GM12864 (cell line): ENCODE measurements around the gene ISG20L2.

Experiments used
- DNase-seq: peaks from one replicate; pipeline ENCODE4 v3.0.0-alpha.2; 2011; ENCODE audit warnings: low read depth
- H3K4me3 ChIP-seq: 2 replicates; pipeline ENCODE4 v1.5.1; 2011; ENCODE audit warnings: mild to moderate bottlenecking, low read depth, low read length, control low read depth
- CTCF ChIP-seq: IDR thresholded peaks from 2 replicates; pipeline ENCODE4 v1.5.1; 2011; ENCODE audit warnings: low read depth, mild to moderate bottlenecking, moderate library complexity, low read length, control low read depth, inconsistent platforms; ENCODE audit errors: missing control alignments

Gene ISG20L2

GRCh38 chr1:156728599-156729462, at the start of gene ISG20L2:
Gene ISG20L2 (minus strand): TSS chr1:156728766. CDS start chr1:156727652, 1,114 bp downstream.
- no peak for TF ChIP-seq CTCF
- peak; percentile 94 for DNase-seq
- peak within 1 kb of the TSS; percentile 100 for H3K4me3 ChIP-seq

- DNase-seq: no peak
- H3K4me3 ChIP-seq: no peak overlapping the region
- no peak for TF ChIP-seq CTCF
These were observed 49.0 kb upstream of the ISG20L2 start for GRCh38 chr1:156777573-156777972.

- H3K4me3 ChIP-seq: no peak overlapping the region
- DNase-seq: no peak
- TF ChIP-seq CTCF: no peak
These were observed 48.4 kb upstream of the ISG20L2 start for GRCh38 chr1:156776942-156777341.

GRCh38 chr1:156775799-156776198, 47.2 kb upstream of the ISG20L2 start:
- H3K4me3 ChIP-seq: no peak overlapping the region
- TF ChIP-seq CTCF: no peak
- no peak for DNase-seq

- TF ChIP-seq CTCF: peak; percentile 14
- no peak for DNase-seq
These were observed 45.0 kb upstream of the ISG20L2 start for GRCh38 chr1:156773607-156774006.

GRCh38 chr1:156772728-156773497, 44.3 kb upstream of the ISG20L2 start:
- no peak for TF ChIP-seq CTCF
- no peak for DNase-seq
- no peak overlapping the region for H3K4me3 ChIP-seq

More at GRCh38 chr1:156773607-156774006, 45.0 kb upstream of the ISG20L2 start:
- no peak overlapping the region for H3K4me3 ChIP-seq
